Body of pancreas (tissue), 4 donors: Measurements from ENCODE around the gene HOXD1.

ENCODE experiments used
- CTCF ChIP-seq, 7 experiments: fragments of 450-650 bp in 4 of 7; fragments of 200-600 bp in 3 of 7; sonication (generic) in 3 of 7; IDR thresholded peaks; one replicate each; pipeline ENCODE4 v1.5.1; 2016 to 2019; ENCODE audit warnings: antibody characterized with exemption in 7 of 7
- POLR2A ChIP-seq, 3 donors: fragments of 450-650 bp; IDR thresholded peaks; one replicate each; pipeline ENCODE4 v1.6.1; 2016; ENCODE audit warnings: antibody characterized with exemption in 3 of 3, mild to moderate bottlenecking in 2 of 3

DNA sequence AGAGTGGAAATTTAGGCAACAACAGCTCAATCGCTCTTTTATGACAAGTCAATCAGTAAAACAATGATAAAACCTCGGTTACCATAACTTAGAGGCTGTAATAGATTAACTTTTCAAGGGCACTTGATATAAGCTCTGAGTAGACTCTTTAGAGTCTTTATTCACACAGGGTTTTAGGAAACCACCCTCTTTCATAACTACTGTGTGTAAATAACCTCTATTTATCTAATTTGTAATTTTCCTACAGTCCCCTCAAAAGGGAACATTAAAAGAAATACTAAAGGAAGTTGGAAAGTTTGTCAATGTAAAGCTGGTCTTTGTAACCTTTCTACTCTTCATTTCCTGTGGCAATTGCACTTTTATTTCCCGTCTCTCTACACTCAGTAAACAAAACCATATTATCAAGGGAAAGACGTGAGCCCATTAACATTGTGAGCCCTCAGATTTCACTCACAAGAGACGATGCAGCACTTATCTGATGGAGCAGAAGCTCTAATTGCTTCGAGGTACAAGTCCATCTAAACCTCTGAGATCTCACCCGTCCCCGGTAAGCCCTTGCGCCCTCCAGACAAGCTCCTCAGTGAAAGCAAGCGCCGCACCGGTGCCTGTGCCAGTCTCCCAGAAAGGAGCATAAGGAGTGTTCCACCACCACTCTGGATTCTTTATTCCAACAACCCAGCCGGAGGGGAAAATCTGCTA is 1.1 kb upstream of the HOXD1 start:
- TF ChIP-seq CTCF (IDR thresholded peaks at IDR 0.05), result no peak
- no peak for TF ChIP-seq POLR2A (IDR thresholded peaks at IDR 0.05)
